GM12872 (cell line): Measurements from ENCODE around the gene ALAS1.

ENCODE experiments used
- CTCF ChIP-seq: IDR thresholded peaks from 3 replicates; pipeline ENCODE4 v1.5.1; 2011; ENCODE audit warnings: low read depth, mild to moderate bottlenecking, low read length, moderate library complexity; ENCODE audit not compliant: insufficient read depth

Gene ALAS1

GRCh38 chr3:52197842-52198625 lies at the start of gene ALAS1:
Gene ALAS1 (plus strand): TSS chr3:52198160. CDS start chr3:52199242, 1,082 bp downstream.
- no peak for TF ChIP-seq CTCF

DNA sequence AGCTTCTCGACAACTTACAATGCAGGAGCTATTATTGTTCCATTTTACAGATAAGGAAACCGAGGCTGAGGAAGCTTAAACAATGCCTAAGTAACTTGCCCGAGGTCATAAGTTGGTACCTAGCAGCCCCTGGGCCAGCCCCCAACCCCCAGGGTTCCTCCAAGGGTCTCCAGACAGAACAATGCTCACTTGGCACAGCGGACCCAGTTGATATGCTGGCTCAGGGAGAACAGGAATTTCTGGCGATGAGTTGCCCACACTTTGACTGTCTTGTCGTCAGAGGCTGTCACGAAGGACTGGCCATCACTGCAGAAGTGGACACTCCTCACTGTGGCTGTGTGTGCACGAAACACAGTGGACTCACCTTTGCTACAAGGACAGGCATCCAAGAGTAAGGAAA lies 48.9 kb upstream of the ALAS1 start:
- TF ChIP-seq CTCF = no peak

DNA sequence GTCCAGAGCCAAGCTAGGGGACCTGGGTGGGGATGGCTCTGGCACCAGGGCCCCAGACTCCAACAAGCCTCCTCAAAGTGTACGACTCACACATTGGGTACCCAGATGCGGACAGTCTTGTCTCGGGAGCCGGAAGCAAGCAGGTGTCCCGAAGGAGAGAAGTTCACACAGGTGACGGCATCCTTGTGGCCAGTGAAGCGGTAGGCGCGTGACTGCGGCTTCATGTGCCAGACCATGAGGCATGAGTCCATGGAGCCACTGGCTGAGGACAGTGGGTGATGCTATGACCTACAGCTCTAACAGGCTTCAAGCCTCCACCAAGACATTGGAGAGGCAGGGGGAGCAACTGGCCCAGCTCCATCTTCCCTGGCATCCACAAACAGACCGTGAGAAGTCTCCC lies 48.2 kb upstream of the ALAS1 start:
- no peak for TF ChIP-seq CTCF

DNA sequence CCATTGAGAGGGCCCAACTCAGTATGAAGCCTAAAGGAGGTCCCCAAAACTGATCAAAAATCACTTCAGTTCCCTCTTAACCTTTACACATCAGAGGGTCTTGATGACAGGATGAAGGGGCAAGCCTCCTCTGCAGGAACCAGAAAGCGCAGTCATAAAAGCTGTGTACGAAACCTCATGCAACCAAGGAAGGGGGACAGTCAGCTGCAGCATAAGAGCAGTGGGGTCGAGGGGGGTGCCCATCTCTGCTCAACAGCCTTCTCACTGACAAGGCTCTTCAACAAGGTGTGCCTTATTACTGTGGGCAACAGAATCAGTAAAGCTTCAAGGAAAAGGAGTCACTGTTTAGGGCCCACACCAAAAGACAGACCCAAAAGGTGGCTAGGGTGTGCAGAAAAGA lies 47.6 kb upstream of the ALAS1 start:
- TF ChIP-seq CTCF = no peak

GRCh38 chr3:52150860-52151259 lies 47.1 kb upstream of the ALAS1 start:
- no peak for TF ChIP-seq CTCF

DNA sequence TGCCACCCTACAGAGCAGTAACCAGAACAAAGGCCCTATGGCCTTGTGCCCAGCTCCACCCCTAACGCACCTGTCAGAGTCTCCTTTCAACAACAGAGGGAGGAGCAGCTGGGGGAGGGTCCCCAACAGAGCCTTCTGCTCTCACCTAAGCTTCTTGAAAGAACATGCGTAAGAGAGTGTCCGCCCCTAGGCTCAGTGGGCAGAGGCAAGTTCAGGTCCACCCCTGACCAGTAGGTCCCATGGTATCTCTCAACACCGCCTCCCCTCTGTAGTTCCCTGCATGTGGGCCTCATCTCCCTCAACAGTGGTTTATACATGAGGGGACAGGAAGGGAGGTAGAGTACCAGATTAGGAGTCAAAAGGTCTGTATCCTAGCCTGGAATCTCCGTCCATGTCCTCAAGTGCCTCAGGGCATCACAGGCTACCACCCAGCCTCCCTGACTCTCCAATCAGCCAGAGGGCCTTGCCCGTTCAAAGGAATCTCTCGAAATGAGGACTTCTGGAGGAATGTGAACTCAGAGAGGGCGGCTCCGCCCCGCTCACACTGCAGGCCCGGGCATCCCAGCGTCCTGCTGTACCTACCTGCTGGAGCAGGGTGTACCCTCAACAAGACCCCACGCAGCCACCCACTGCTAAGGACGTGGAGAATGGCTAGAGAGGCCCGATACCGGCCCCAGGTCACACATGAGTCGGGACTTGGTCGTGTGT lies 44.4 kb upstream of the ALAS1 start:
- TF ChIP-seq CTCF = no peak

- TF ChIP-seq CTCF = no peak
Measured at GRCh38 chr3:52154135-52155094, 43.5 kb upstream of the ALAS1 start, which contains the start of gene POC1A. Gene POC1A (minus strand): TSS chr3:52154423. CDS start chr3:52154372, 51 bp downstream.
